Endothelial cell of umbilical vein (primary cell): ENCODE results near the gene AKNA.

Source experiments
- CTCF ChIP-seq, 2 donors: IDR thresholded peaks; 1 replicate in 1 of 2; 2 replicates in 1 of 2; pipeline ENCODE4 v1.5.1; 2011; ENCODE audit warnings: low read length in 2 of 2, mild to moderate bottlenecking in 2 of 2, moderate library complexity in 2 of 2, control low read depth in 1 of 2, inconsistent platforms in 1 of 2, low read depth in 1 of 2; ENCODE audit not compliant: insufficient read depth in 1 of 2; ENCODE audit errors: extremely low read depth in 1 of 2
- MYC ChIP-seq: IDR thresholded peaks from one replicate; pipeline ENCODE4 v1.6.1; 2011; ENCODE audit warnings: mild to moderate bottlenecking, low read depth, low read length
- POLR2A ChIP-seq: IDR thresholded peaks from 2 replicates; pipeline ENCODE4 v1.6.1; 2012; ENCODE audit warnings: low read depth, mild to moderate bottlenecking, control low read depth, low read length
- POLR2AphosphoS5 ChIP-seq: IDR thresholded peaks from 2 replicates; pipeline ENCODE4 v1.6.1; 2012; ENCODE audit warnings: low read depth, mild to moderate bottlenecking, control low read depth, low read length, moderate library complexity; ENCODE audit not compliant: insufficient read depth

GRCh38 chr9:114369216-114370130, 18.3 kb downstream of the AKNA start:
- TF ChIP-seq CTCF (IDR thresholded peaks at IDR 0.05; ENCODE audit: extremely low read depth in 1 of 2, insufficient read depth in 1 of 2, low read depth in 1 of 2, low read length in 2 of 2) = no peak
- TF ChIP-seq MYC = no peak
- no peak for TF ChIP-seq POLR2A
- TF ChIP-seq POLR2AphosphoS5 = no peak
